NT2/D1 (cell line): Measurements from ENCODE around the gene MAN1A1.

Experiments
- DNase-seq: peaks from one replicate; pipeline ENCODE4 v3.0.0-alpha.2; 2011; ENCODE audit warnings: low read depth, low spot score
- H3K27me3 ChIP-seq: 2 replicates; pipeline ENCODE4 v1.6.0; 2011; ENCODE audit warnings: mild to moderate bottlenecking; ENCODE audit not compliant: insufficient read length, insufficient read depth
- H3K36me3 ChIP-seq: 2 replicates; pipeline ENCODE4 v1.6.1; 2011; ENCODE audit warnings: mild to moderate bottlenecking, low read length, mixed read lengths; ENCODE audit not compliant: insufficient read depth, insufficient read length
- H3K4me1 ChIP-seq: 2 replicates; pipeline ENCODE4 v1.5.1; 2011; ENCODE audit not compliant: insufficient read depth, insufficient read length
- H3K4me3 ChIP-seq: 2 replicates; pipeline ENCODE4 v1.5.1; 2011; ENCODE audit warnings: low read depth; ENCODE audit not compliant: insufficient read length
- H3K9ac ChIP-seq: 2 replicates; pipeline ENCODE4 v1.6.0; 2011; ENCODE audit warnings: low read depth; ENCODE audit not compliant: insufficient read length
- H3K9me3 ChIP-seq: 2 replicates; pipeline ENCODE4 v1.5.1; 2011; ENCODE audit warnings: mild to moderate bottlenecking, low read length; ENCODE audit not compliant: insufficient read depth
- SUZ12 ChIP-seq: IDR thresholded peaks from 2 replicates; pipeline ENCODE4 v1.6.1; 2011; ENCODE audit not compliant: insufficient read length, insufficient read depth; ENCODE audit errors: extremely low read depth
- YY1 ChIP-seq: IDR thresholded peaks from 2 replicates; pipeline ENCODE4 v1.6.1; 2011; ENCODE audit not compliant: insufficient read length, insufficient read depth
- ZNF274 ChIP-seq: IDR thresholded peaks from 2 replicates; pipeline ENCODE4 v1.6.1; 2011; ENCODE audit warnings: mild to moderate bottlenecking, low read depth, low read length

The MAN1A1 gene

GRCh38 chr6:119176445-119176844 lies 173.1 kb downstream of the MAN1A1 start:
- DNase-seq = no peak
- no peak overlapping the region for H3K9ac ChIP-seq
- H3K36me3 ChIP-seq = no peaks in the 10 kb centered on the region
- H3K9me3 ChIP-seq = no peaks in the 10 kb centered on the region
- H3K4me3 ChIP-seq = no peak overlapping the region
- no peak for TF ChIP-seq YY1
- no peak for TF ChIP-seq SUZ12
- no peak for TF ChIP-seq ZNF274
- no peaks in the 10 kb centered on the region for H3K27me3 ChIP-seq
- no peaks in the 10 kb centered on the region for H3K4me1 ChIP-seq

- no peak overlapping the region for H3K4me3 ChIP-seq
- H3K27me3 ChIP-seq = no peaks in the 10 kb centered on the region
- H3K36me3 ChIP-seq = no peaks in the 10 kb centered on the region
- TF ChIP-seq YY1 = no peak
- TF ChIP-seq ZNF274 = no peak
- TF ChIP-seq SUZ12 = no peak
- H3K4me1 ChIP-seq = no peaks in the 10 kb centered on the region
- DNase-seq = no peak
- no peak overlapping the region for H3K9ac ChIP-seq
- no peaks in the 10 kb centered on the region for H3K9me3 ChIP-seq
Measured at GRCh38 chr6:119174879-119175817, 174.4 kb downstream of the MAN1A1 start.

- no peak overlapping the region for H3K4me3 ChIP-seq
- TF ChIP-seq SUZ12 = no peak
- no peak for TF ChIP-seq YY1
- no peak for TF ChIP-seq ZNF274
Measured at GRCh38 chr6:119174085-119174445, 175.5 kb downstream of the MAN1A1 start.

DNA sequence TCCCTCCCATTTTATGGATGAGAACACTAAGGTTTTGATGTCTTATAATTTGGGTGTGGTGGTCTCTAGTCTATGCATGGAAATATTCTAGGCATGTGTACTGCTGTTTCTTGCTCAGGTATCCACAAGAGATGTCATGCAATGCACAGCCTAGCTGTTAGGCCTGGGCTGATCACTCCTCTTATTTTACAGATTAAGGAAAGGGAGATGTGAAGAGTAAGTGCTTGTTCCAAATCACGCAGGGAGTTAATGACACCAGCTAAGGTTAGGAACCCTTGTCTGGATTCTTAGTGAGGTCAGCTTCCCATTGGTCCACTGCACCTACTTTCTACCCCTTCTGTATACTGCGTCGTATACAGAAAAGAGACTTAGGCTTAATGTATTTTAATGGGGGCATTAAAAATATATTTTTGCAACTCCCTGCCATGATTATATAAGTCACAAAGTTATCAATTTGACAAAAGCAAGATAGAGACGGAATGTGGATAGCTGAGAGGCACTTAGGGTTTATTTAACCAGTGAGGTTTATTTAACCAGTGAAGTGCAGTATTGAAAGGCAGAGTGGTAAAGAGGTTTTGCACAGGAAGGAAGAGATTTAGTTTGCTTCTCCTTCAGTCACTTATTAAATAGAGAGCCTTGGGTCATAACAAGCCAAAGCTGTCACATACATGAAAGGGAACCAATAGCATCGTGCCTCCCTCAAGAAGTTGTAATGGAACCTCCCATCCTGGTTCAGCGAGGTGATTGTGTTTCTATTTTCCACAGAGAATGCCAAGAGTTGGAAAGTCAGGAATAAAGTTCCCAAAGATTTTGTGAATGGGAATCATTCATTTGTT lies 176.1 kb downstream of the MAN1A1 start:
- H3K9ac ChIP-seq = no peak overlapping the region
- DNase-seq = no peak
- no peaks in the 10 kb centered on the region for H3K27me3 ChIP-seq
- H3K36me3 ChIP-seq = no peaks in the 10 kb centered on the region
- TF ChIP-seq YY1 (no peak), ZNF274 (no peak), SUZ12 (no peak)
- H3K4me3 ChIP-seq = no peak overlapping the region
- no peaks in the 10 kb centered on the region for H3K4me1 ChIP-seq
- H3K9me3 ChIP-seq = no peaks in the 10 kb centered on the region

More at GRCh38 chr6:119174085-119174445, 175.5 kb downstream of the MAN1A1 start:
- no peaks in the 10 kb centered on the region for H3K4me1 ChIP-seq
- no peaks in the 10 kb centered on the region for H3K27me3 ChIP-seq
- DNase-seq = no peak
- no peak overlapping the region for H3K9ac ChIP-seq
- H3K36me3 ChIP-seq = no peaks in the 10 kb centered on the region
- no peaks in the 10 kb centered on the region for H3K9me3 ChIP-seq

- no peak for TF ChIP-seq SUZ12
- no peak for TF ChIP-seq ZNF274
- TF ChIP-seq YY1 = no peak
- no peak overlapping the region for H3K4me3 ChIP-seq
- DNase-seq = no peak
Measured at GRCh38 chr6:119172824-119173223, 176.7 kb downstream of the MAN1A1 start.

DNA sequence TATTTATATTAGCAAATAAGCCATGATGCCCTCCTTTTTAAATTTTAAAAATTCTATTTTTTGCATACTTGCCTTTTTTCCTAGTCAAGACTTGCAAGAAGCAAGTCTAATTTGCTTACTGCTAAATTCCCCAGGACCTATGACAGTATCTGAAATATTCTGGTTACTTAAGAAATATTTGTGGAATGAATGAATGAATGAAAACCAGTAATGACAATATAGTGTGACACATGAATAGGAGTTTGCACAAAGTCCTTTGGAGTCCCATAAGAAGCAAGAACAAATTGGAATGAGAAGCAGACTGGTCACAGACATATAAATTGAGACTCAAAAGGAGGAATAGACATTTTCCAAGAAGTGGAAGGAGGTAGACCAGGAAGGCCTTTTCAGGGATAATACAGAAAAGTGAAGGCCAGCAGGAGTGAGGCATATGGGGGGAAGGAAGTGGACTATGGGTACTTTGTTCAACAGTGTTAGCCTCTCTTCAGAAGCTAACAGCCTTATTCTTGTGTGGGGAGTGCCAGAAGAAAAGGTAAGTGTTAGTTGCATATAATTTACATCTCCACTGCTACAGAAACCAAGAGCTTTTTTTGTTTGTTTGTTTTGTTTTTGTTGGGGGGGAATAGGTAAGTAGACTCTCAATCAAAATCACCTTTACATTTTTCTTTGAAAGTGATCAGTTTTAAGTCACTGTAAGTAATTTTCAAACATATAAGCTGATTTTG lies 177.5 kb downstream of the MAN1A1 start:
- Histone ChIP-seq H3K36me3 (no peaks in the 10 kb centered on the region), H3K4me3 (no peak overlapping the region), H3K27me3 (no peaks in the 10 kb centered on the region), H3K4me1 (no peaks in the 10 kb centered on the region), H3K9ac (no peak overlapping the region), H3K9me3 (no peaks in the 10 kb centered on the region)
- TF ChIP-seq YY1 = no peak
- no peak for TF ChIP-seq ZNF274
- TF ChIP-seq SUZ12 = no peak
- no peak for DNase-seq

More at GRCh38 chr6:119172824-119173223, 176.7 kb downstream of the MAN1A1 start:
- Histone ChIP-seq H3K27me3 (no peaks in the 10 kb centered on the region), H3K4me1 (no peaks in the 10 kb centered on the region), H3K9ac (no peak overlapping the region), H3K36me3 (no peaks in the 10 kb centered on the region), H3K9me3 (no peaks in the 10 kb centered on the region)
